HG02884 (cell line): ENCODE results near the gene CTU2.

Source experiments
- ATAC-seq: cut with Tn5 transposase; IDR thresholded peaks from one replicate; pipeline ENCODE4 v1.9.1; 2021; ENCODE audit warnings: mild to moderate bottlenecking, moderate library complexity; ENCODE audit not compliant: unreplicated experiment

The CTU2 gene

DNA sequence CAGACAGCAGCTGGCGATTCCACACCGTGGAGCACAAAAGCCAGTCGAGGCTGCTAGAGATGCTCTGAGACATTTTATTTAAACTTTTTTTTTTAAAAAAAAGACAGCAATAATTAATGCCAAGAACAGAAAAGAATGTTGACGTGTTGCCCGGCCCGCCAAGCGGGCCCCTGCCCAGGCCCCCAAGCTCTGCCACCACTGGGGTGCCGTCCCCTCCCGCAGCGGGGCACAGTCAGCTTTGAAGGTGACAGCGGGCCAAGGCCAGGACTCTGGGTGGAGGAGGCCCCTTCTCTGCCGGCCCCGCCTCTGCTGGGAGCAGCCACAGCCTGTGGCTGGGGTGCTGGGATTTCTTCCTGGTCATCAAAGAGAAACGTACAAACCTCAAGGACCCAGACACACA, 9.9 kb upstream of the CTU2 start:
- no peak for ATAC-seq

DNA sequence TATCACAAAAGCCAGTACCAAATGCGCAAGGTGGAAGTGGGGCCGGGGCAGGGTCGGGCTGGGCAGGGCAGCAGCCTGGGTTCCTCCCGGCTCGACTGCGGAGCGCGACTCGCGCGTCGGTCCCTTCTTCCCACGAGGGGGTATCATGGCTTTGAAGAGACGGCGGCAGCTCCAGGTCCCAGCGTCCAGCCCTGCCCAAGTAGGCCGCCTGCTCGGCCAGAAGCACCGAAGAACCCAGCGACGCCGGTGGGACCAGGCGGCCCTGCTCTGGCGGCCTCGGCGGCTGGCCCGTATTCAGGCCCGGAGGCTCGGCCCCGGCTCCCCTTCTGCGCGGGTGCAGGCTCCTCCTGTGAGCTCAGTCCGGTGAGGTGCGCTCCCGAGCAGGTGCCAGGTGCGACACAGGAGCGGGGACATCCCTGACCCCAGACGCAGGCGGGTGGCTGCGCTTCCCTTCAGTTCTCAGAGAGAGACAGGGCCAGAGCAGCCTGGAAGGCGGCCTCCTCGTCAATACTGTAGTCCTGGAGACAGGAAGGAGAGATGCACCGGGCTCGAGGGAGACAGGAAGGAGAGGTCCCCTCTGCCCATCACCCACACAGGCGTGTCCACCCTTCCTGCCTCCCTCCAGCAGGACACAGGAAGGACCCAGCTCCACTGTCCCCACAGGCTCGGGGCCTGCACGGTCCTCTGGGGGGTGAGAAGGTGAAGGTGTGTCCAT, 9.0 kb upstream of the CTU2 start:
- ATAC-seq, result no peak

DNA sequence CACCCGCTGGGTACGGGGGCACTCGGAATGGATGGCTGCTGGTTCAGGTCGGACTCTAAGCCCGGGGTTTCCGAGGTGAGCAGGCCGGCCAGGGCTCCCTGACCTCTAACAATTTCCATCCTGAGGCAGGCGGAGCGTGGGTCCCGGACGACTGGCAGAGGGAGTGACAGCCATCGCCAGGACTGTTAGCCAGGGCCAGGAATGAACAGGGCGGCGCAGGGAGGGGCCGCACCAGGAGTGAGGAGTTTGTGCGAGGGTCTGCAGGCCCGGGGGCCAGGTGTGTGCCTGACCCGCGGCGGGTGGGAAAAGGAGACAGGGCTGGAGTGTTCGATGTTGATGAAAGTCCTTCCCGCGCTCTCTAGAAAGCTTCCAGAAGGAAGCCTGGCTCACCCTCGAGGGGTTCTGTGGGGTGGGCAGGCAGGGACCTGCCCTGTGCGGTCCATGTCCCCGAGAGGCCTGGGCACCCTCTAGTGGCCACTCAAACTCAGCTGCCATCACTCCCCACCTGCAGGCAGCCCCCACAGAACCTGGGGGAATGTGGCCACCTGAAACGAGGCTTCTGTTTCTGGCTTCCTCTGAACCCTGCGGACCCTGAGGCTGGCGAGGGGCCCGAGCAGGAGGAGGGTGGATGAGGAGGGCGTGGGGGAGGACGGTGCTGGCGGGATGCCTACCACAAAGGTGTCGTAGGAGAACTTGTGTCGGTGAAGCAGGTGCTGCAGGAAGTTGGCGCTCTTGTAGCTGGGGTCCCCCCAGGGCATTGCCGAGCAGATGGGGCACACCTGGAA, 8.3 kb upstream of the CTU2 start:
- ATAC-seq, result no peak

DNA sequence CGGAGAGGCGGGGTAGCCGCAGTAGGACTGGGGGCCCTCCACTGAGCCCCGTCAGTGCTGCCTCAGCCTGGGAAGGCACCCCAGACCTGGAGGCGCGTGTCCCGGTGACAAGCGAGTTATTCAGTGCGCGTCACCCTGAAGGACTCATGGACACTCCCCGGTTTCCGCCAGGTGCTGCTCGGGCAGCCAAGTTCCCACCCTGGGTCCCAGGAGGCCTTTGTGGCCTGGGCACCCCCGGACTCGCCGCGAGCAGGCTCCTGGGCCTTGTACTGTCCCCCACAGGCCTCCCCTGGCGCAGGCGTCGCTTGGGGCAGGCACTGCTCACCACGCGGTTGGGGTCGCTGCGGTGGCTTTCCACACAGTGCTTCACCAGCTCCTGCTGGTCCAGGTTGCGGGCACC, 7.7 kb upstream of the CTU2 start:
- no peak for ATAC-seq

DNA sequence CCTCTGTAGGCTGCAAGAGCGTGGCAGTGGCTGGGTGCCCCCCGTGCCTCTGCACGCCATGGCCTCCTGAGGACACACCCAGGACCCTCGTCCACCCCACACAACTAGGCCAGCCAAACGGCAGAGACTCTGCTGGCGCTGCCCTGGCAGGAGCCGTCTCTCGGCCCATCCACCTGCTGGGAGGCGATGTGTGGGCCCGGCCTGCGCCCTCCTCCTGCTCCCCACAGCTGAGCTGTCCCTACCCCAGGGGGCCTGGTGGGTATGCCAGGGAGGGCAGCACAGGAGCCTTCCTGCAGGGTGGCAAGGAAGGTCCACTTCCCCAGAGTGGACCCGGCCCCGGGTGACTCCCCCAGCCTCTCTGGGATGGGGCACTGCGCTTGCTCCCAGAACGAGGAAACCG, 7.1 kb upstream of the CTU2 start:
- no peak for ATAC-seq

DNA sequence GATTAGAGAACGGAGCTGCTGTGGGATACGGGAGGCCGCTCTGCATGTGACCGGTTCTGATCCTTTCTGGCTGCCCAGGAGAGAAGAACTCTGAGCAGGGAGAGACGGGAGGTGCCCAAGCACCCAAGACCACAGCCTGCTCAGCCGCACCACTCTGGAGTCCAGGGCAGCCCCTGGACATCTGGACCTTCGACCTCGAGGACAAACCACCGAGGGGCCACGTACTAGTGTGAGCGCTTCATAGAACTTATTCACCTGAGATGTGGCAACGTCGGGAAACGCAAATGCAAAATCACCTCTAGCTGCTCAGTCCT, 6.0 kb upstream of the CTU2 start:
- no peak for ATAC-seq

DNA sequence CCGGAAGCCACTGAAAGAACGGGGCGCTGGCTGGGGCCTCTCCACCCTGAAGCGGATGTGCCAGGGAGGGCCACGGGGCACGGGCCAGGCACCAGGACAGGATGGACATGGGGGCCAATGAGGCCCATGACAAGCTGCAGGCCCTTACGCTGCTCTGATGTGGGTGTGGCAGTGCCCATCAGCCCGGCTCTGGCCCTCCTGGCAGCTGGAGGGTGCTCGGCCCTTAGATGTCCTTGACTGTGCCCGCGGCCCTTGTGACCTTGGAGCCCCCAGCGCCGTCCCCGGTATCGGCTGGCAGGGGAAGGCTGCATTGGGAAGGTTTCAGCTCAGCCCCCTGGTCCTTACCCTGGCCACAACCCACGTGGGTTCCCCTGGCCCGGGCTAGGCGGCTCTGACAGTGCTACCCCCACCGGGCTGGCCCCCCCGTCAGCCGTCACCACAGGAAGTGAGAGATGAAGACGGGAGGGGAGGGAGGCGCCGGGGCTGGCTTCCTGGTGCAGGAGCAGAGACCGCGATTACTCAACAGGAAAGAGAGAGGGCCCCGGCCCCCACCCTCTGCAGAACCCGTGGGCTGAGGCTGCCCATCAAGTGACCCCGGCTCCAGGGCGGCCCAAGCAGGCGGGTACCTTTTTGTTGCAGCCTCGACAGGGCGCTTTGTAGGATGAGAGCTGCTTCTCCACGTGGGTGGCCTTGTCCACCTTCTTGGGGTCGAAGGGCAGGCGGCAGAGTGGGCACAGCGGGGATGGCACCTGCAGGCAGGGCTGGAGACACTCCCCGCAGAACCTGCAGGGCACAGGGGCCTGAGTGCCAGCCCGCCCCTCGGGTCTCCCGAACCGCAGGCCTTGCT, 5.4 kb upstream of the CTU2 start:
- ATAC-seq, result peak; percentile 64

DNA sequence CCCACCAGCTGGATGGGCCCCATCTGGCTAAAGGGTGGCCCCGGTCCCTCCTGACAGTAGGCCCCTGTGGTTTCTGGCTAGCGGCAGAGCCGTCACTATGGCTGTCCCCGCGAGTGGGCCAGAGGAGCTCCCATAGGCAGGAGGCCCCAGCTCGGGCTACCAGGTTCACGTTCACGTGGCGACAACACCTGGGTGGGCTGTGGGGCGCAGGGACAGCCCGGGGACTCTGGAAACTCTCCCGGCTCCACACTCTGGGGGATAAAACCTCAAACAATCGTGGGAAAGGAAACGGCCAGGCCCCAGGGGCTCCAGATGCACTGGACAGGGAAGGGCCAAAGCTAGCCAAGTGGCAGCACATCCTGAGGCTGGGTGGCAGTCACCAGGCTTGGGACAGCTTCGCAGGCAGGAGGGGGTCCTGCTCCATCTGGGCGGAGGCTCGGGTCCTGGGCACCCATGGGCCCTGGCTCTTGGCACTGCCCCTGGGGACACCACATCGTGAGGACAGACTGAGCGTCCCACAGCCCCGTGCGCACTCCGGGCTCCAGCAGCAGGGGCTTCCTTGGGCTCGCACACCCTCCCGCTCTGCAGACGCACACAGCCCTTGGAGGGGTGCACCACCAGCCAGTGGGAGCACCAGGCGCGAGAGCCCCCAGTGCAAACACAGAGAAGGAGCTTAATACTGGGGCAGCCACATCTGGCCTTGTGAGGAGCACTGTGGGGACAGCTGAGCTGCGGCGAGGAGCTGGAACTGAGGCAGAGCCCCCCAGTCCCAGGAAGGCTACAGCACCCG, 4.5 kb upstream of the CTU2 start:
- ATAC-seq, result no peak

DNA sequence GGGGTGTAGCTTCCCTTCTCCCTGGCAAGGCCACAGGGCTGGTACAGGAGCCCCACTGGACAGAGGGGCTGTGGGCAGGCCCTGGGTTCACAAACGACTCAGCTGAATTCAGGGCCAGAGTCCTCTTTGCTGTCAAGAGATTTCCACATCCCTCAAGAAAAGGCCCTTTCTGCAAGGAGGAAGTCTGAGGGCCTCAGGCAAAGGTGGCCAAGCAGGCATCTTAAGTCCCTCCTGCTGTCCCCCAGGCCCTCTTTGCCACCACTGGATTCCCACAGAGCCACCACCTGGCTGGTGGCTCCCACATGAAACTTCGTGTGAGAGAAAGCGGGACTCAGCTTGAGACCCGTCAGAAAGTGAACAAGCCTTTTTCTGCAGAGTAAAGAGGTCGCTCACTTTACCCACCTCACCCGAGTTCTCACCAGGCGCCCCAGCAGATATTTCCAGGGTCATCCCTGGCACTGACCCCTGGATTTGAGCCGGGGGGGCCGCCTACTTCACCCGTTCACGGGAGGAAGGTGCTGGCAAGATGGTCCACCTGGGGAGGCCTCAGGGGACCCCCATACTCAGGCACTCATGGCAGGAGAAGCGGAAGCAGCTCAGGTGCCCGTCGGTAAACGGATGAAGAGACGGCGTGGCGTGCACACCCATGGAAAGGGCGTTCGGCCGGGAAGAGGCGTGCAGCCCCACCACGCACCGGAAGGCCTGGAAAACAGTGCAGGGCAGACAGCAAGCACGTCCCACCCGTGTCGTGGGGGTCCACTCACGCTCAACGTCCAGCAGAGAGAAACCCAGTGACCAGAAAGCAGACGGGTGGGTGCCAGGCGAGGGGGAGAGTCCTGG, 3.7 kb upstream of the CTU2 start:
- ATAC-seq, result no peak

DNA sequence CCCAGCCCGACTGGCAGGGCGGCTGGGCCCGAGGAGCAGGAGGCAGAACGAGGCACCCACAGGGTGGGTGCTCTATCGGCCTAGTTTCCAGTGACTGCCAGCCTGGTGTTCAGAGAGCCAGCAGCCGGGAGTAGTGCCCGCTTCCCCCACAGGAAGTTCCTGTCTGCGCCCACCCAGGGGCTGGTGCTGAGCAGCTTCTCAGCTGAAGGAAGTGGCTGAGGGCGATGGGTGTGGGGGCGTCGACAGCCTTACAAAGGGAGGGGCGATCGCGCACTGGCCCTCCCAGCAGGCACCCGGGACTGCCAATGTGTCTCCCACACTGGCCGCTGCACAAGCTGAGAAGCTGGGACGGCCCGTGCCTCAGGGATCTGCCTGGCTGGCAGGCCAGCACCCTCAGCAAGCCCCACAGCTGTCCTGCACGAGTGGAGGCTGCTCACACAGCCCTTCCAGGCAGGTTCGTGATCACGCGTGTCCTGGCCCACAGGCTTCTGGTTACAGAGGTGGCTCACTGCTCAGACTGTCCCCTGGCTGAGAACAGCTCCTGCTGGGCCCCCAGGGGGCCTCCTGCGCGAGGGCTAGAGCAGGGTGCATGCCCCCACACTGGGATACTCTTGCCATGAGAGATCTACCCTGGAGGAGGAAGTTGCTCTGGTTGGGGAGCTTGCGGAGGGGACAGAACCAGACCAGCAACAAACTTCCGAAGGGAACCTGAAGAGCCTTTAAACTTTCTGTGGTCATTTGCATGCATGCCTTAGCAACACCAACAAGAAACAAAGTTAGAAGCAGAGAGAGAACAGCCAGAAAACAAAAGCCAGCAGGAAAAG, 2.6 kb upstream of the CTU2 start:
- no peak for ATAC-seq

DNA sequence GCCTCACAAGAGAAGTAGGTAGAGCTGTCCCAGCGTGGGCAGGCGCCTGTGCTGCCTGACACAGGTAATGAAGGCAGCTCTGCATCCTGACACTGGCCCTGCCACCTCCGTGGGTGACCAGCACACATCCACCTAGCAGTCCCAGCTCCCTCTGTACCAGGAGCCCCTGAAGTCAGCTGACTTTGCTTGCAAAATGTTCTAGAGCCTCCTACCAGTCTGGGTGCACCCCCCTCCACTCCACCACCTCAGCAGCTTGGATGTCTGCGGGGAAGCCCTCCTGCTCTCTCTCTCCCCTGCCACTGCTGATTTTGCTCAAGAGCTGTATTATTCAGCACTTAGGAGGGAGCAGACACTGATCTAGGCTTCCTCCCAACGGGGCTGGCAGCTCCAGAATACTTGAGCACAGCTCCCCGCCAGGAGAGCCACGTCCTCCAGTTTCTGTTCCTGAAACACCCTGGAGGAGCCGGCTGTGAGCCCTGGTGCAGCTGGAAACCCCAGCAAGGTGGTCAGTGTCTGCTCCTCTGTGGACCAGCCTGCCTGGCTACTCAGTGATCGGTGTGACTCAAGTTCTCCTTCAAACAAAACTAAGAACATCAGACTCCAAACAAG, 1.1 kb upstream of the CTU2 start:
- ATAC-seq, result no peak

DNA sequence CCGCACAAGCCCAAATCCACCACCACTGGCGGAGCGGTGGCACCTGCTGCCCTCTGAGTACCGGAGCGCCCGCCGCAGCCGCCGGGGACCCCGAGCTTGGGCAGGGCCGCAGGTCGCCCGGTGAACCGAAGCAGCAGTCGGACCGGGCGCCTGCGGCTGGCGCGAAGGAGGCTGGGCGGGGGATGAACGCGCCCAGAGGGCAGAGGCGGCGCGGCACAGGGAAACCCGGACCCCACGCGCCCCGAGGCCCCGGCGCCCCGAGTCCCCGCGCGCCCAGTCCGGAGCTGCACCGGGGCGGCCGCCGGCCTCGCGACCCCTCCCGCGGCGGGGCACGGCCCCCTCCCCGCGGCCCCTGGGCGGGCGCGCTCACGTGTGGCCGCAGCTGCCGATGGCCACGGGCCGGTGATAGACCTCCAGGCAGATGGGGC, 488 bp upstream of the CTU2 start:
- ATAC-seq, result no peak

DNA sequence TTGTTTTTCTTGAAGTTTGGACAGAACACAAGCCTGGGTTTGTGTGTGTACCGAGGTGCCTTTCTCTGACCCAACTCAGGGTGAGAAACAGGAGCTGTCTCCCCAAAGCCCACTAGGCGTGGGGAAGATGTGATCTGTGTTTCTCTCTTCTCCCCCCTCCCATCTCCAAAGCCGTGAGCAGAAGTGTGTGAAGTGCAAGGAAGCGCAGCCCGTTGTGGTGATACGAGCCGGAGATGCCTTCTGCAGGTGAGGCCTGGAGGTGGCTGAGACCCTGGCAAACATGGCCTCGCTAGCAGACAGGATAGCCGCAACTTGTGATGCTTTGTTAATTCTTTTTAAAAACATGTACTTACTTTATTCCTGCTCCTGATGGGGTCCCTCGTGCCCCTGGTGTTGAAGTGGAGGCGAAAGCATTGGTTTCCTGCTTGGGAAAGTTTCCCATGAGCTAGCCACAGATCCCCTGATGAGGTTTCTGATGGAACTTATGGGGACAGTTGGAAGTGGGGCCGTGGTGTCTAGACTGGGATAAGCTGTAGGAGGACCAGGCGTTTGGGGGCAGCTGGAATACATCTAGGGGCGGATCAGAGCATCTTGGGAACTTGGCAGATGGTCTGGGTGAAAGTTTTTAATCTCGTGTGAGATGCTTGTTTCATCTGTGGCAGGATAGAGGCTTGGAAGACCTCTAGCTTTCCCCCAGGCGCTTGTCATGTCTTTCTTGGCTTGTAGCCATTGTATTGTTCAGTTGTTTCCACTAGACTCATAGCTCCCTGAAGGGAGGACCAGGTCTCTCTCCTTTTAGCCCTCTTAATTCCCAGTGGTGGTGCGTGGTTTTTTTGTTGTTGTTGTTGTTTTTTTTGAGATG, 893 bp downstream of the CTU2 start:
- ATAC-seq, result no peak

DNA sequence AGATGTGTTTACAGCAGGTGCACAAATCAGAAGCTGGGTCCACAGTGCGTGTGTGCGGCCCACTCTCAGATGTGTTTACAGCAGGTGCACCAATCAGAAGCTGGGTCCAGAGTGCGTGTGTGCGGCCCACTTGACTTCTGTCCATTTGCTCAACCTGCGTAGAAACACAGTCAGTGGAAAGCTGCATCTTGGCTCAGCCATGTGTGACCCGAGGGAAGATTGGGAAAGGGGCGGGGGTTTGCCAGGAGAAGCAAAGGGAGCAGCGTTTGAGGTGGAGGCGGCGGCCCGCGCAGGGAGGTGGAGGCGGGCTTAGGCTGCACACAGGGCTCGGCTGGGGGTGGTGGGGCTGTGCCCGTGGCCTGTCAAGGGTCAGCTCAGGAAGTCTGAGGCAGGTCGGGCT, 4.3 kb downstream of the CTU2 start:
- no peak for ATAC-seq

DNA sequence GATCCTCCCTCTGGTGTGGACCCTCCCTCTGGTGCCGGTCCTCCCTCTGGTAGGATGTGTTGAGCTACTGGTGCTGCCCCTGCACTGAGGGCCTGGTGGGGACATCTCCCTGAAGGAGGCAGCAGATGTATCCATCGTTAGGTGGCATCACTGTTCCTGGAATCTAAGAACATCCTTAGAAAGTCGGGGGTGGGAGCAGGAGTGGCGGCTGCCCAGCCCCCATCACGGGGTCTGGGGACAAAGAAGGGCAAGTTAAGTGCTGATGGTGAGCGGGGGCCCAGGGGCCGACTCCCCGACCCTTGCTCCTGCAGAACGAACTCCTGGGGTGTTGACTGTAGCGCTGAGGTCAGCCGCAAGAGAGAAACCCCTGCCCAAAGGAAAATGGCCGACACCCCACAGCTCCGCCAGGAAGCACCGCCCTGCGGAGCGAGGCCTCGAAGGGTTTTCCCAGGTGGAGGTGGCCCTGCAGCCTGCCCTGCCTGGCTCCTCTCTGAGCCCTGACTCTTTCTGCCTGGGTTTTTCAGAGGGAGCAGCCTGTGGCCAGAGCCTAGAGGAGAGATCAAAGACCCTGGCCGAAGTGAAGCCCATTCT, 5.5 kb downstream of the CTU2 start:
- no peak for ATAC-seq

DNA sequence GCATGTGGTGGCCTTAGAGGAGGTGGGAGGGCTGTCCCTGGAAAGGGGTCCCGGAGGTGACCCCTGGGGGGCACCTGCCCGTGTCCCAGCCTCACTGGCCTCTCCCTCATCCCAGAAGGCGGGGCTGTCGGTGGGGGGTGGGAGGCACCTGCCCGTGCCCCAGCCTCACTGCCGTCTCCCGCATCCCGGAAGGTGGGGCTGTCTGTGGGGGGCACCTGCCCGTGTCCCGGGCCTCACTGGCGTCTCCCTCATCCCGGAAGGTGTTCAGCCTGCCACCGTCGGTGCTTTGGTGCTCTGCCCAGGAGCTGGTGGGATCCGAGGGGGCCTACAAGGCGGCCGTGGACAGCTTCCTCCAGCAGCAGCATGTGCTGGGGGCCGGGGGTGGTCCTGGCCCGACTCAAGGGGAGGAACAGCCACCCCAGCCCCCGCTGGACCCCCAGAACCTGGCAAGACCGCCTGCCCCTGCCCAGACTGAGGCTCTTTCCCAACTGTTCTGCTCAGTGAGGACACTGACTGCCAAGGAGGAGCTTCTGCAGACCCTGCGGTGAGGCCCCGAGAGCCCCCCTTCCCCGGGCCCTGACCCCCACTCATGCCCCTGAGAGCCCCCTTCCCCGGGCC, 6.2 kb downstream of the CTU2 start:
- ATAC-seq, result no peak

DNA sequence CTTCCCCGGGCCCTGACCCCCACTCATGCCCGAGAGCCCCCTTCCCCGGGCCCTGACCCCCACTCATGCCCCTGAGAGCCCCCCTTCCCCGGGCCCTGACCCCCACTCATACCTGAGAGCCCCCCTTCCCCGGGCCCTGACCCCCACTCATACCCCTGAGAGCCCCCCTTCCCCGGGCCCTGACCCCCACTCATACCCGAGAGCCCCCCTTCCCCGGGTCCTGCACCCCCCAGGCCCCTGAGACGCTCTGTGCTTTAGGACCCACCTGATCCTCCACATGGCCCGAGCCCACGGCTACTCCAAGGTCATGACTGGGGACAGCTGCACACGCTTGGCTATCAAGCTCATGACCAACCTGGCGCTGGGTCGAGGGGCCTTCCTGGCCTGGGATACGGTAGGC, 6.8 kb downstream of the CTU2 start:
- no peak for ATAC-seq
